NK-92 (cell line): ENCODE data around the gene ZC3H15.

ENCODE experiments used
- DNase-seq: peaks from one replicate; lab custom pipeline; 2025; ENCODE audit not compliant: unreplicated experiment; lab: John Stamatoyannopoulos, UW

Gene ZC3H15

DNA sequence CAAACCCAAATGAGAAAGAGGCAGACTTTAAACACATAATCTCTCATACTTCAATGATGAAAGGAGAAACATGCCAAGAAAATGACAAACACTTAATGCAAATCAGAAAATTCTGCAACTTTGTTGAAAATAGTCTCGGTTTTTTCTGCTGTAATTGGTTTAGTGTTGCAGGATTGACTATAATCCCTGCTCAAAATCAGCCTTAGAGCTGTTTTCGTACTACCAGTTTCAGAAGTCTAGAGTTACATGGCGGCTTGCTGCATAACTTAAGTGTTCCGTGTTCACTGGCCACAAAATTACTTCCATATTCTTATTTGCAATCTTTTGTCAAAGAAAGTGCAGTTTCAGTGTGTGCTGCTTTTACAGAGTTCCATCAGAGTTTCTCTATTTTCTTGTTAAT is 54.9 kb downstream of the ZC3H15 start:
- no peak for DNase-seq

DNA sequence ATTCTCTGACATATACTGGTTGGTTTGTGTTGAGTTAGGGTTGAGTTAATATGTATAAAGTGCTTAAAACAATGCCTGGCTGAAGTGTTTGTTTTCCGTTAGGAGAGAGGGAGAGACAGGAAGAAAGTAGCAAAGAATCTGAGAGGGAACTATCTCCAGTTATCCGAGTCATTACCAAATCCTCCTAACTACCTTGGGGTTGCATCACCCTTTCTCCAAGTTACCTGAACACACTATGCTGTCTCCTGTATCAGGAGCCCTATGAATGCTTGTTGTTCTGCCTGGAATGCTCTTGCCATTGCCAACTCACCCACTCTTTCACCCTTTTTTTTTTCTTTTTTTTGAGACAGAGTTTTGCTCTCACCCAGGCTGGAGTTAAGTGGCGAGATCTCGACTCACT is 55.9 kb downstream of the ZC3H15 start:
- DNase-seq = no peak

DNA sequence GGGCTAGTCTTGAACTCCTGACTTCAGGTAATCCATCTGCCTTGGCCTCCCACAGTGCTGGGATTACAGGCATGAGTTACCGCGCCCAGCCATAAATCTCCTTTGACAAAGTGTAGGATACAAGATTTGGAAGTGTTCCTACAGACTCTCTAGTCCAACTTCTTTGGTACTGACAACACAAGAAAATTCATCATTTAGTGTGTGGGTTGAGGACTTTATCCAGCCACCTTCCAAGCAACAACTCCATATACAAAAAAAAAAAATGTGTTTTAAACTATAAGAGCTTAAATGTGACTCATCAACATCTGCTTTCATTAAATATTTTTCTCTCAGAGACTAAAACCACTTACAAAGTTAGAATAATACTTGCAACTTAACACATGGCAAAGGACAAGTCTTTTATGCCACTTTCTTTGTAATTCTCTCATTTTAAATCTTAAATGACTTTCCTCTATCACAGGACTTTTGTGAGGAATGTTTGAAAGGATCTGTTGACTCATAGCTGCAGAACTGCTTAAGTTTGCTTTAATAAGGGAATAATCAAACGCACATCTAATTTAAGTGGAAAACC is 57.6 kb downstream of the ZC3H15 start:
- no peak for DNase-seq

DNA sequence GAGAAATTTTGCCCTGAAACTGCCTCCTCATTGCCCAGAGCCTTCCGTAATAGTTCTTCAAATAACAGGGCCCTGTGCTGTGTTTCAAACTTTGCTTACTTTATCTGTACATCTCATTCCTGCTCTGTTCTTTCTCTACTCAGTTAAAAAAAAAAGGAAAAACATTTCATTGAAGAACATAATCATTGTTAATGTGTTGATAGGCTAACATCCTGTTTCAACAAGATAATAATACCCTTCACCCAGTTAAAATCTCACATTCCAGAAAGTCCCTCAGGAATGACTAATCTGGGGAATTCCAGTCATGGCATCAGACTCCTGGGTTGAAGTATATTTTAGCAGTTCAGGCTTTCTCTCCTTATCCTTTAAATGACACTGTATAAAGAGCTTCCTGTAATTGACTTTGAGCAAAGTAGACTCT is 58.2 kb downstream of the ZC3H15 start:
- no peak for DNase-seq

DNA sequence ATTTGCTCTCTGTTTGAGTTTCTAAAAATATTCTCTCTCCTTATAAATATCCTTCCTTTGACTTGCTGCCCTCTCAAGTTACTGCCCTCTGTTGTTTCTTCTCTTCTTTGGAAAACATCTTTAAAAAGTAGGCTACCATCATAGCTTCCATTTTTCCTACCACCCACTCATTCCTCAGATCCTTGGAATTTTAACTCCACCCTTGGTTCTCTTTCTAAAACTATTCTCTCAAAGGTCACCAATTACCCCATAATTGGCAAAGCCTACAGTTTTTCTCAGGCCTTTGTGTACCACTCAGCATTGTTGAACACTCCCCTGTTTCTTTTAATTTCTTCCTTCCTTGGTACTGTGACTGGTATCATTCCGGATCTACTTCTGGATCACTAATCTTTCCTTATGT is 60.8 kb downstream of the ZC3H15 start:
- no peak for DNase-seq

DNA sequence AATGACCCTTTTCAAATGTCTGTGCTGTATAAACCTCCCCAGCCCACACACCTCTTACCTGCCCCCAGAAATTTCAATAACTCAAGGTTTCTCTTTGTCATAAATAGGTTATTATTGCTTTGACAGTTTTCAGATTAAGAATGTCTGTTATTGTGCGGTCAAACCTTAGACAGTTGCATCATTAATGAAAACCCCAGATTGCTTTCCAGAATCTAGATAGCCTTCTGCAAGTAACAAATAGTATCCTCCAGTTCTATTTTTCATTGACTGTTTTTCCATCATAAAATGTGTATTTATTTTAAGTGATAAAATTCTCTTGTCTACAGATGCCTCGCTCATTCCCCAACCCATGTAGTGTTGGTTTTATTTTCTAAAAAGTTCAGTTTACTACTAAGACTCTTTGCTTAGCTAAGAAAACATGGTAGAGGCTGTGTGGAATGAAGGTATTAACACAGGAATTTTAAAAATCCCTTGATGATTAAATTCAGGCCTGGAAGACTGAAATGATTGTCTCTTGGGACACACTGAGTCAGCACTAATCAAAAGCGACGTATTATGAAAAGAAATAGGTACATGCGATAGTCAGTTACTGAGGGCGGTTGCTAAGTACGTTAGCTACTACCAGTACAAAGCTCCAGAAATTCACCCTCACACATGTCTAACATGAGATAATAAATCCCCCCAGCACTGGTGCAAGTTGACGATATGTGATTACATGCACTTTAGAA is 65.4 kb downstream of the ZC3H15 start:
- no peak for DNase-seq

DNA sequence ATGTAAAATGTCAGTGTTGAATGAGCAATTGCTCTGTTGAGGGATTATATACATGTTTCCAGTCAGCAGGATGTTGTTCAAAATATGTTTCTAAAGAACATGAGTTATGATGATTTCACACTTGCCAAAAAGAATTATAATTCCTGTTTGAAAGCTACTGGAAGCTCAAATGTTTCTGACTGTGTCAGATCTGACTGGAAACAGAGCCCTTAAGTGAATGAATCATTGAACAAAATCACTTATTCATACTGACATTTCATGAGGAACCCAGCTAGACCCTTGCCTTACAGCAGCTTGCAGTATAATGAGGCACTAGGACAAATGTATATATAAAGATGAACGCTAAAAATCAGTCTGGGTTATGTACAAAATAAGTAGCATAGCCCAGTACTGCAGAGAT is 68.4 kb downstream of the ZC3H15 start:
- no peak for DNase-seq

DNA sequence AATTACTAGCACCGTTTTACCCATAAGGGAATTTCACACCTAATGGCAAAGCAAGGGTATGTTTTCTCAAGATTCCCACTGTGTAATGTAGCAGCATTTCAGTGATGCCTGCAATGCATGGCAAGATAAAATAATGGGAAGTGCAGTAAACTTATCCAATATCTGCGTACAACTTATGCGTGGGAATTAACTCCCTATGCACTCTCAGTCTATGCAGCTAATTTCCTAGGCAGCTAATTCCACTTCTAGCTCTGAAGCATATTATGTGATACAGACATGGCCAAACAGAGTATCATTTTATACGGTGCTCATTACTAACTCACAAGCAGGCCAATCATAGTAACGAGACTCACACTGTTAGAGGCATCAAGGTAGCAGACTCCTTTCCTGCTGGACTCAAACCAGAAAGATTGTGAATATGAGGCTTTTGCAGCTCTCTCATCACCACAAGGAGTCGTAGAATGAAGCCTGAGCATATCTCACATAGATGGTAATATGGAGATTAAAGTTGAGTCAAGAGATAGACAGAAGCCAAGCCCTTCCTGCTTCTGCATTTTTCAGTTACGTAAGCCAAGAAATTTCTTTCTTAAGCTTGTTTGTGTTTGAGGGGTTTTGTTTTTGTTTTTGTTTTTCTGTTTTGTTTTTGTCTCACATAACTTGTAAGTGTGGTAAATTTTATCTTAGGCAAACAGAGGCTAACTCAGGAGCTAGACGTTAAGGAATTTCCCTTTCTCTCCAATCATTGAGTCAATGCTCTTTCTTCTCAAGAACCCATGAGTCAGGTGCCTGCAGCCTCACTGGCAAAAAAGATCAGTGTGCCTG is 69.0 kb downstream of the ZC3H15 start:
- no peak for DNase-seq

DNA sequence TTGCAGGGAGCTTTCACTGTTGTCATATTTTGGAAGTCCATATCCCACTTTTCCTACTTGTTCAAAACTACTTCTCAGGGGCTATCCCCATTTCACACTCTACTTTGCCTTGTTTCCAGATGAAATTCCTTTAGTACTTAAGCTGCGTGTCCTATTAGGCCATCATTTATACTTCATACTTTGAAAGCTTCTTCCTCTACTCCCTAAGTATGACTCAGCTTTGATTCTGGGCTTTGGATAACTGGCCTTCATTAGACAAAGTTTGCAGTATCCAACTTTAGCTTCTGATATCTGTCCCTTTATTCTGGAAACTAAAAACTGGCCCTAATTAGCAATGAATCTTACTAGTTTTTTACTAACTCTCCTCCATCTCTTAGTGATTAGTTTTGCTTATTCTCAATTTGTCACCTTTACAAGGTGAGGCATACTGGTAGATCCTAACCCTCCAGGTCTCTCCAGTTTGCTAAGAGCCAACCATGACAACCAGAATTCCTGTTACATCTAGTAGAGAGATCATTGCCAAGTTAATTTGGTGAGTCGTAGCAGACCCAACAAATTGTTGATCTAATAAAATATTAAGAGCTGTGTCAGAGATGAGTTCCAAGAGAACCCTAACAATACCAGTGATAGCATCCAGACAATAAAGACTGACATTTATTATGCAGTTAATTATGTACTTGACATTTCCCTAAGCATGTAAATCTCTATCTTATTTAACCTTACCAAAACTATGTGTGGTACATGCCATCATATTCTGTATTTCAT is 72.6 kb downstream of the ZC3H15 start:
- DNase-seq = no peak
